ENCODE data around the gene OR6S1. TPM values are rescaled to one million over a fixed set of nuclear protein-coding genes. Genes with fewer than 3 reads are reported as not detected.

Gene OR6S1
- total RNA-seq, 6 experiments from 2014 or later: not detected

- no peak for TF ChIP-seq CTCF (IDR thresholded peaks at IDR 0.05)
- no peak for TF ChIP-seq POLR2A (IDR thresholded peaks at IDR 0.05)
- intact Hi-C loops (cut with DNase I): loop anchor here (10.0 kb wide), 2 partner anchors 67 to 357 kb away; no protein-coding TSS in a partner anchor
- Histone ChIP-seq H3K36me3 (no peaks in the 10 kb centered on the region), H3K9me3 (no peaks in the 10 kb centered on the region), H3K4me1 (peaks cover 0 to 12% (median 6%) of the 10 kb centered on the region in 4 donors), H3K27me3 (no peaks in the 10 kb centered on the region), H3K27ac (peak overlapping the region; percentile 96 to 100 (median 99)), H3K4me3 (peak overlapping the region; percentile 71 to 80 (median 71))
- WGBS (ENCODE audit: insufficient coverage, low coverage, low lambda C conversion rate, missing lambda C conversion rate): under 1% methylated on average over 22 of the region's 25 CpGs
- peak; percentile 18 to 26 (median 24) for ATAC-seq
- DNase-seq: peak; percentile 61 to 81 (median 73)
Observed at GRCh38 chr14:20681348-20682126, 40.0 kb upstream of the OR6S1 start.

- intact Hi-C loops (cut with DNase I): loop anchor here (10.0 kb wide), 2 partner anchors 66 to 356 kb away; no protein-coding TSS in a partner anchor
- ATAC-seq (peak in 3 of 4 donors; percentile 3 to 8 (median 5)), DNase-seq (no peak)
- 12% methylated on average over 7 of the region's 7 CpGs for WGBS (ENCODE audit: insufficient coverage, low coverage, low lambda C conversion rate, missing lambda C conversion rate)
- Histone ChIP-seq H3K27me3 (no peaks in the 10 kb centered on the region), H3K27ac (peak overlapping the region; percentile 96 to 100 (median 99)), H3K36me3 (no peaks in the 10 kb centered on the region), H3K4me1 (peaks cover 0 to 9% (median 6%) of the 10 kb centered on the region in 4 donors), H3K9me3 (no peaks in the 10 kb centered on the region), H3K4me3 (peak overlapping the region; percentile 71 to 80 (median 71))
- TF ChIP-seq CTCF (IDR thresholded peaks at IDR 0.05) (no peak), POLR2A (IDR thresholded peaks at IDR 0.05) (no peak)
Observed at GRCh38 chr14:20680843-20681347, 39.4 kb upstream of the OR6S1 start.

- Histone ChIP-seq H3K9me3 (no peaks in the 10 kb centered on the region), H3K27me3 (no peaks in the 10 kb centered on the region), H3K36me3 (no peaks in the 10 kb centered on the region), H3K27ac (no peak overlapping the region), H3K4me1 (peaks cover 0 to 9% (median 6%) of the 10 kb centered on the region in 4 donors), H3K4me3 (no peak overlapping the region)
- TF ChIP-seq POLR2A (IDR thresholded peaks at IDR 0.05) (no peak), CTCF (IDR thresholded peaks at IDR 0.05) (no peak)
- no peak for ATAC-seq
- no peak for DNase-seq
- WGBS (ENCODE audit: insufficient coverage, low coverage, low lambda C conversion rate, missing lambda C conversion rate): 75% methylated on average over 8 of the region's 8 CpGs
- intact Hi-C loops (cut with DNase I): loop anchor here (10.0 kb wide), 2 partner anchors 66 to 356 kb away; no protein-coding TSS in a partner anchor
Observed at GRCh38 chr14:20680363-20680762, 38.9 kb upstream of the OR6S1 start.

GRCh38 chr14:20679907-20680306 lies 38.4 kb upstream of the OR6S1 start:
- no peaks in the 10 kb centered on the region for H3K9me3 ChIP-seq
- no peak for TF ChIP-seq POLR2A (IDR thresholded peaks at IDR 0.05)
- TF ChIP-seq CTCF (IDR thresholded peaks at IDR 0.05): no peak

More at GRCh38 chr14:20679907-20680306, 38.4 kb upstream of the OR6S1 start:
- H3K4me1 ChIP-seq: peaks cover 0 to 9% (median 6%) of the 10 kb centered on the region in 4 donors
- DNase-seq (no peak), ATAC-seq (no peak)
- WGBS (ENCODE audit: insufficient coverage, low coverage, low lambda C conversion rate, missing lambda C conversion rate): 85% methylated on average over 1 of the region's 1 CpG
- intact Hi-C loops (cut with DNase I): loop anchor here (10.0 kb wide), 2 partner anchors 65 to 355 kb away; no protein-coding TSS in a partner anchor
- no peaks in the 10 kb centered on the region for H3K27me3 ChIP-seq
- no peak overlapping the region for H3K27ac ChIP-seq
- H3K36me3 ChIP-seq: no peaks in the 10 kb centered on the region
- no peak overlapping the region for H3K4me3 ChIP-seq
